Type B pancreatic cell (in vitro differentiated cells): Measurements from ENCODE around the gene SRP54. TPM values are rescaled to one million over a fixed set of nuclear protein-coding genes. Genes with fewer than 3 reads are reported as not detected.
"Not testable (repeated sequence)": the region's sequence is repeated elsewhere in the genome, so short reads cannot be mapped to it uniquely, and the experiment has no call there.

Experiments
- DNase-seq: peaks from one replicate; pipeline ENCODE4 v3.0.0; 2021; ENCODE audit warnings: mixed read lengths; ENCODE audit not compliant: unreplicated experiment; ENCODE audit errors: extremely low spot score
- H3K27ac Mint-ChIP-seq: 2 replicates; pipeline ENCODE4 v1.8.0; 2021; ENCODE audit warnings: mild to moderate bottlenecking, mixed read lengths
- H3K27me3 Mint-ChIP-seq: 2 replicates; pipeline ENCODE4 v1.8.0; 2021; ENCODE audit warnings: mixed read lengths
- H3K36me3 Mint-ChIP-seq: 2 replicates; pipeline ENCODE4 v1.8.0; 2021; ENCODE audit warnings: mixed read lengths
- H3K4me1 Mint-ChIP-seq: one replicate; pipeline ENCODE4 v1.8.0; 2021; ENCODE audit warnings: mixed read lengths; ENCODE audit not compliant: unreplicated experiment
- H3K4me3 Mint-ChIP-seq: 2 replicates; pipeline ENCODE4 v1.8.0; 2021; ENCODE audit warnings: mild to moderate bottlenecking, mixed read lengths
- H3K9me3 Mint-ChIP-seq: 2 replicates; pipeline ENCODE4 v1.8.0; 2021; ENCODE audit warnings: mixed read lengths
- total RNA-seq: library from RNA; stranded (reverse); gene quantifications from 2 replicates; pipeline ENCODE4 v1.2.1, GENCODE V29; 2021; ENCODE audit warnings: low replicate concordance
- TF ChIP-seq, protein P1 (sequence below): fragments of 200-600 bp; sonication (generic); conservative IDR thresholded peaks from 2 replicates; pipeline ENCODE4 v1.5.0; 2021; ENCODE audit warnings: antibody characterized with exemption, mild to moderate bottlenecking

Gene SRP54
- total RNA-seq, 1 donor from 2014 or later: 48.3 TPM

DNA sequence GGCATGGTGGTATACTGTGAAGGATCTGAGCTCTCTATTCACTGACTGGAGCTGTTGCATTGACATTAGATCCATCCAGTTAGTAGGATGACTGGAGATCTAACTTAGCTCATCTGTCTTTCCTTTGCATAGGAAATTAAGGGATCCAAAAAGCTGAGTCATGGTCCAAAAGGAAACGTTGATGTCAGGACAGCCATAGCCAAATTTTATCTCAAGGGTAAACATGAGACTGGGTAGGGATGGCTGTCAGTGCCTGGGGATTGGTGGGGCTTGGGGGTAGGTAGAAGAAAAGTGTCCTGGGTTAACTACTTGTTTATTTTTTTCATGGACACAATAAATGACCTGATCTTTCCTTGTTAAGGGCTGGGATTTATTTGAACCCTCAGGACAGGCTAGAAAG lies 67.9 kb downstream of the SRP54 start:
- H3K36me3 Mint-ChIP-seq: peaks cover 6% of the 10 kb centered on the region
- no peak overlapping the region for H3K27ac Mint-ChIP-seq
- TF ChIP-seq, protein P1, sequence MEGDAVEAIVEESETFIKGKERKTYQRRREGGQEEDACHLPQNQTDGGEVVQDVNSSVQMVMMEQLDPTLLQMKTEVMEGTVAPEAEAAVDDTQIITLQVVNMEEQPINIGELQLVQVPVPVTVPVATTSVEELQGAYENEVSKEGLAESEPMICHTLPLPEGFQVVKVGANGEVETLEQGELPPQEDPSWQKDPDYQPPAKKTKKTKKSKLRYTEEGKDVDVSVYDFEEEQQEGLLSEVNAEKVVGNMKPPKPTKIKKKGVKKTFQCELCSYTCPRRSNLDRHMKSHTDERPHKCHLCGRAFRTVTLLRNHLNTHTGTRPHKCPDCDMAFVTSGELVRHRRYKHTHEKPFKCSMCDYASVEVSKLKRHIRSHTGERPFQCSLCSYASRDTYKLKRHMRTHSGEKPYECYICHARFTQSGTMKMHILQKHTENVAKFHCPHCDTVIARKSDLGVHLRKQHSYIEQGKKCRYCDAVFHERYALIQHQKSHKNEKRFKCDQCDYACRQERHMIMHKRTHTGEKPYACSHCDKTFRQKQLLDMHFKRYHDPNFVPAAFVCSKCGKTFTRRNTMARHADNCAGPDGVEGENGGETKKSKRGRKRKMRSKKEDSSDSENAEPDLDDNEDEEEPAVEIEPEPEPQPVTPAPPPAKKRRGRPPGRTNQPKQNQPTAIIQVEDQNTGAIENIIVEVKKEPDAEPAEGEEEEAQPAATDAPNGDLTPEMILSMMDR: no peak
- no peak overlapping the region for H3K4me3 Mint-ChIP-seq
- H3K27me3 Mint-ChIP-seq: no peaks in the 10 kb centered on the region
- H3K4me1 Mint-ChIP-seq: peaks cover 3% of the 10 kb centered on the region
- H3K9me3 Mint-ChIP-seq: no peaks in the 10 kb centered on the region
- DNase-seq: no peak

DNA sequence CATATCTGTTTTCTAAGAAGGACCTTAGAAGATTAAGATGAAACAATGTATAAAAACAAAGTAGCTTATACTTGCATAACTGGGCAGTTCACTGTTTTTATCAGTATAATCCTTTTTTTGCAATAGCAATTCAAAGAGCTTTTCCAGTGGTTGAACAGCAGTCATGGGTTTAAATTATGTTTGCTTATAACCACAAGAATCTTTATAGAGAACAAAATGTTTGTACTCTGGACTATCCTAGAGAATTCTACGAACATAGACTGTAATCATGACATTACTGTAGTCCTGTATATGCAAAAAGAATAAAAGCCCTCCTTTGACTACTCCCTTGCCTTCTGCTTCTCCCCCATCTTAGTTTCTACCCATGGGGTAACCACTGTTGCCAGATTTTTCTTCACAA lies 69.0 kb downstream of the SRP54 start:
- H3K4me3 Mint-ChIP-seq: no peak overlapping the region

DNA sequence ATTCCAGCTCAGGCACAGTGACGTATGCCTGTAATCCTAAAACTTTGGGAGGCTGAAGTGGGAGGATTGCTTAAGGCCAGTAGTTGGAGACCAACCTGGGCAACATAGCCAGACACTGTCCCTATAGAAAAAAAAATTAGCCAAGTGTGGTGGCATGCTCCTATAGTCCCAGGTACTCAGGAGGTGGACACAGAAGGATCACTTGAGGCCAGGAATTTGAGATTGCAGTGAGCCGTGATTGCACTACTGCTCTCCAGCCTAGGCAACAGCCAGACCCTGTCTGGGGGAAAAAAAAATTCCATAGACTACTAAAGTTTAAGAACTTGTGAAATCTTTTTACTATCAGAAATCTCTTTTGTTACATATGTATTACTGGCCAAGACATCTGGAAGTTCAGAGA lies 69.8 kb downstream of the SRP54 start:
- H3K4me3 Mint-ChIP-seq: no peak overlapping the region
- peaks cover 9% of the 10 kb centered on the region for H3K36me3 Mint-ChIP-seq
- H3K27me3 Mint-ChIP-seq: no peaks in the 10 kb centered on the region
- no peak overlapping the region for H3K27ac Mint-ChIP-seq
- TF ChIP-seq, protein P1: no peak
- no peak for DNase-seq
- no peaks in the 10 kb centered on the region for H3K9me3 Mint-ChIP-seq
- no peaks in the 10 kb centered on the region for H3K4me1 Mint-ChIP-seq

More for the DNA sequence above, 69.0 kb downstream of the SRP54 start:
- Mint-ChIP-seq H3K36me3 (peaks cover 8% of the 10 kb centered on the region), H3K4me1 (no peaks in the 10 kb centered on the region), H3K27ac (peak overlapping the region; percentile 51), H3K9me3 (no peaks in the 10 kb centered on the region), H3K27me3 (no peaks in the 10 kb centered on the region)
- no peak for DNase-seq
- TF ChIP-seq, protein P1: no peak

DNA sequence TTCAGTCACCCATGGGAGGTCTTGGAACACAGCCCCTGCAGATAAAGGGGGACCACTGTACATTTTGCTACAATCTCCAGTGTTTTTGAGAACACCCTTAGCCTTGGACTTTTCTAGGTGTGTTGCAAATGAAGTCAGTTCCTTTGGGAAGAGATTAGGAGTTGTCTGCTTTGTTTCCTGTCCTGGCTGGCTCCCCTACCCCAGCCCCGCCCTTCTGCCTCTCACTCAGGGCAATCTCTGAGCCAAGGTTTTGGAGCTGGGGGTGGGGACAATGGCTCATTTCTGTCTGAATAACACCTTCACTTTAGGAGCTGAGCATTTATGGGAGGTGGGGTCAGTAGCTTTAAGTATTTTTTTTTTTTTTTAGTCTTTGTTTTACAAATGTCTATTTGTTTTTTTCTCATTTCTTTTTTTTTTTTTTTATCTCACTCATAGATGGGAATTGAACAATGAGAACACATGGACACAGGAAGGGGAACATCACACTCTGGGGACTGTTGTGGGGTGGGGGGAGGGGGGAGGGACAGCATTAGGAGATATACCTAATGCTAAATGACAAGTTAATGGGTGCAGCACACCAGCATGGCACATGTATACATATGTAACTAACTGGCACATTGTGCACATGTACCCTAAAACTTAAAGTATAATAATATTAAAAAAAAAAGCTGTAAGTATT lies 78.5 kb downstream of the SRP54 start:
- not testable (repeated sequence) for DNase-seq, H3K27me3 Mint-ChIP-seq, H3K4me3 Mint-ChIP-seq, H3K27ac Mint-ChIP-seq, H3K4me1 Mint-ChIP-seq, H3K9me3 Mint-ChIP-seq, H3K36me3 Mint-ChIP-seq

DNA sequence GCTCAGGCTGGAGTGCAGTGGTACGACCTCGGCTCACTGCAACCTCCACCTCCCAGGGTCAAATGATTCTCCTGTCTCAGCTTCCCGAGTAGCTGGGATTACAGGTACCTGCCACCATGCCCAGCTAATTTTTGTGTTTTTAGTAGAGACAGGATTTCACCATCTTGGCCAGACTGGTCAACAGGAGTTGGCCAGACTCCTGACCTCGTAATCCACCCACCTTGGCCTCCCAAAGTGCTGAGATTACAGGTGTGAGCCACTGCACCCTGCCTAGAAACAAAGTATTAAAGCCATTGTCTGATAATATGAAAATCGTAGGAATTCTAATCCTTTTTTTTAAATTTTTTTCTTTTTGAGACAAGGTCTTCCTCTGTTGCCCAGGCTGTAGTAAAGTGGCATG lies 82.9 kb downstream of the SRP54 start:
- not testable (repeated sequence) for H3K4me1 Mint-ChIP-seq, DNase-seq, H3K4me3 Mint-ChIP-seq, H3K9me3 Mint-ChIP-seq, H3K27me3 Mint-ChIP-seq, H3K27ac Mint-ChIP-seq
- peaks cover 20% of the 10 kb centered on the region for H3K36me3 Mint-ChIP-seq

DNA sequence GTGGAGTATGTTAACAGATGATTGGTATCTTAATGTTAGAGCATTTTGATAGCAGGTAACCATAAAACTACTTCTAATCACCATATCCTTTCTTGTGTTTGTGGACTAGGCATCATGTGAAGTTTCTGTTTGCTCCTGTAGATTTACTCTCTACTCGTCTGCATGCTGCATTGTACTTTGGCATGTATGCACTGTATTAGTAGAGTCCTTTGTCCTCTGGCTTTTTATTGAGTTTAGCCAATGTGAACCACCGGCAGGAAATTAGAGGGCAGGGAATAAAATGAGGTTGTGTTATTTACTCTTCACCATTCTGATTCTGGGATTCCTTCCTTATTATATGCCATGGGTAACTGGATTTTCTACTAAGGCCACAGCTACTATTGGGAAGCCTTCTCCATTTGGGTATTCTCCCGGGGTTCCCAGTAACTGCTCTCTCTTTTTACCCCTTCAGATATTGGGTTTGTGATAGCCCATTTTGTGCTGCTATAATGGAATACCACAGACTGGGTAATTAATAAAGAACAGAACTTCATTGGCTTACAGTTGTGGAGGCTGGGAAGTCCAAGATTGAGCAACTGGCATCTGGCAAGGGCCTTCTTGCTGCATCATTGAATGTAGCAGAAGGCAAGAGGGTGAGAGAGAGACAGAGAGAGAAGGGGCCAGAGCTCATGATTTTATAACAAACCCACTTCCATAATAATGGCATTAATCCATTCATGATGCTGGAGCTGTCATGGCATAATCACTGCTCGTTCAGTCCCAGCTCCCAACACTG lies 85.6 kb downstream of the SRP54 start:
- peaks cover 33% of the 10 kb centered on the region for H3K36me3 Mint-ChIP-seq
- H3K4me3 Mint-ChIP-seq: no peak overlapping the region
- H3K27me3 Mint-ChIP-seq: no peaks in the 10 kb centered on the region
- TF ChIP-seq, protein P1: no peak
- no peaks in the 10 kb centered on the region for H3K9me3 Mint-ChIP-seq
- no peak overlapping the region for H3K27ac Mint-ChIP-seq
- H3K4me1 Mint-ChIP-seq: no peaks in the 10 kb centered on the region
- DNase-seq: no peak
